ENCODE results near the gene ID4.

Gene ID4

DNA sequence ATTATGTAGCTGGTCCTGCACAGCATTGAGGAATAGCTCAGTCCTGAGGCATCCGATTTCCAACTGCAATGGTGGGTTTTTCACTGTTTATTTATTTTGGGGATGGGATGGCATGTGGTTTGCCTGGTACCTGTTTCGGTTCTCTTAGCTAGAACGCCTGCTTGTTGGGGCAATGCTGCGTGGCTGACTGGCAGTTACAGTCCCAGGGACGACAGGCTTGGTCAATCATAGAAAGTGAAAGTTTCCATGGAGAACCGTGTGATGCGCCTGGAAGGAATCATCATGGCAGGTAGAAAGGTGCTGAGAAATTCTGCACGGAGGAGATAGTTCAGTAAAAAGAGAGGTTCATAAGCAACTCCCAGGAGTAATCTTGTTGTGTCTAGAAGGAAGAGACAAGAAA, 18.4 kb downstream of the ID4 start:
- DNase-seq (ENCODE audit: low read depth, low spot score) = no peak
- no peak overlapping the region for H3K4me3 ChIP-seq
- H3K27ac ChIP-seq = no peak overlapping the region
- H3K36me3 ChIP-seq (ENCODE audit: insufficient read depth, low read length) = no peaks in the 10 kb centered on the region
- no peak overlapping the region for H3K9ac ChIP-seq (ENCODE audit: insufficient read length)
- no peaks in the 10 kb centered on the region for H3K9me3 ChIP-seq (ENCODE audit: low read depth, low read length)
- TF ChIP-seq FOXP2 (optimal IDR thresholded peaks at IDR 0.05; ENCODE audit: control extremely low read depth, extremely low read length, insufficient read depth) (no peak), POLR2AphosphoS5 (IDR thresholded peaks at IDR 0.05; ENCODE audit: borderline replicate concordance, low read depth, low read length) (no peak), EZH2 (IDR thresholded peaks at IDR 0.05) (no peak)

GRCh38 chr6:19857139-19857538, 20.0 kb downstream of the ID4 start:
- no peak overlapping the region for H3K9ac ChIP-seq (ENCODE audit: insufficient read length)
- H3K4me3 ChIP-seq = no peak overlapping the region
- no peak overlapping the region for H3K27ac ChIP-seq
- no peak for TF ChIP-seq POLR2AphosphoS5 (IDR thresholded peaks at IDR 0.05; ENCODE audit: borderline replicate concordance, low read depth, low read length)
- no peak for TF ChIP-seq FOXP2 (optimal IDR thresholded peaks at IDR 0.05; ENCODE audit: control extremely low read depth, extremely low read length, insufficient read depth)
- no peak for TF ChIP-seq EZH2 (IDR thresholded peaks at IDR 0.05)
- H3K9me3 ChIP-seq (ENCODE audit: low read depth, low read length) = no peaks in the 10 kb centered on the region
- no peak for DNase-seq (ENCODE audit: low read depth, low spot score)
- no peaks in the 10 kb centered on the region for H3K36me3 ChIP-seq (ENCODE audit: insufficient read depth, low read length)

DNA sequence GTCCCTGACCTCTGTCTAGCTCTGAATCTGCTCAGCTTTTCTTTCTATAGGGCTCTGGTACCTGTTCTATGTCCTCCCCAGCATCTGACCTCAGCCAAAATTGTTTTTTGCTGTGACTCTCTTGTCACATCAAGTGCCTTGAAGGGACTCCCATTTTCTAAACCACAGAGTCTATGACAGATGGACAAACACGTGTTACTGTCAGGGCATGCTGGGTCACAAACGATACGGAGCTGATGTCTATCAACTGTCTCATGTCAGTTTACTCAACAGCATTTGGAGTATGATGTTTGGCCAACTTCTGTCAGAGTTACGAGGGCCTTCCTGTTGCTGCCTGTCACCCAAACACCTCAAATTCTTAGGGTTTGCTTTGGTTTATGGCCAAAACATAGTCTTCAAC, 20.5 kb downstream of the ID4 start:
- H3K36me3 ChIP-seq (ENCODE audit: insufficient read depth, low read length) = no peaks in the 10 kb centered on the region
- DNase-seq (ENCODE audit: low read depth, low spot score) = no peak
- H3K9me3 ChIP-seq (ENCODE audit: low read depth, low read length) = no peaks in the 10 kb centered on the region
- TF ChIP-seq POLR2AphosphoS5 (IDR thresholded peaks at IDR 0.05; ENCODE audit: borderline replicate concordance, low read depth, low read length) (no peak), FOXP2 (optimal IDR thresholded peaks at IDR 0.05; ENCODE audit: control extremely low read depth, extremely low read length, insufficient read depth) (no peak), EZH2 (IDR thresholded peaks at IDR 0.05) (no peak)
- no peak overlapping the region for H3K9ac ChIP-seq (ENCODE audit: insufficient read length)
- H3K4me3 ChIP-seq = no peak overlapping the region
- H3K27ac ChIP-seq = no peak overlapping the region

DNA sequence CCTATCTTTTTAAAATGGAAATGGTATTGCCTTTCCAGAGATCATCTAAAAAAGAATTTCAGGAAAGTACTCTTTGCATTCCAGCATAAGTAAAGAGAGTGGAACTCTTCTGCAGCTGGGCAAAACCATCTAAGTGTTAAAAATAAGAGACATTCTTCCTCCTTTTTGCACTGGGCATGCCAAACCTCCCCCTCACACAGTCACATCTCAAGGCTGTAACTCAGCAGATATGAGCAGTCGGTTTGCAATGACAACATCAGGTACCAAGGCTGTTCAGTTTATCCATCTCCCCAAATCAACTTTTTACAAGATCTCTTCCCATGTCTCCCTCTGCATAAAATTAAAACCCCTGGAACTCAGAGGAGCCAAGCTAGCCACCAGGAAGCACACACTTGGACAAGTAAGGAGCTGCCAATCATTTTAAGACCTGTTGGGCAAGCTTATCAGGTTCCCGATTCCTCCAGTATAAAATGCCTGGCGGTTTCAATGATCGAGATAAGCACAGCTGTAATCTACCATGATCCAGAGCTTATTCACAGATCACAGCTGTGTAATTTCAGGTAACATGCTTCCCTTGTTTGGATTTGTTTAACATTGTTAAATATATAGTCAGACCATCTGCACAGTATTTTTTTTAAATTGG, 23.2 kb downstream of the ID4 start:
- TF ChIP-seq FOXP2 (optimal IDR thresholded peaks at IDR 0.05; ENCODE audit: control extremely low read depth, extremely low read length, insufficient read depth) (no peak), EZH2 (IDR thresholded peaks at IDR 0.05) (no peak), POLR2AphosphoS5 (IDR thresholded peaks at IDR 0.05; ENCODE audit: borderline replicate concordance, low read depth, low read length) (no peak)
- Histone ChIP-seq H3K9me3 (ENCODE audit: low read depth, low read length) (no peaks in the 10 kb centered on the region), H3K9ac (ENCODE audit: insufficient read length) (no peak overlapping the region), H3K27ac (no peak overlapping the region), H3K4me3 (no peak overlapping the region), H3K36me3 (ENCODE audit: insufficient read depth, low read length) (no peaks in the 10 kb centered on the region)
- no peak for DNase-seq (ENCODE audit: low read depth, low spot score)

GRCh38 chr6:19864285-19864684, 27.1 kb downstream of the ID4 start:
- DNase-seq (ENCODE audit: low read depth, low spot score) = no peak
- Histone ChIP-seq H3K9me3 (ENCODE audit: low read depth, low read length) (no peaks in the 10 kb centered on the region), H3K9ac (ENCODE audit: insufficient read length) (no peak overlapping the region), H3K27ac (no peak overlapping the region), H3K36me3 (ENCODE audit: insufficient read depth, low read length) (no peaks in the 10 kb centered on the region), H3K4me3 (no peak overlapping the region)
- TF ChIP-seq EZH2 (IDR thresholded peaks at IDR 0.05) = no peak
- no peak for TF ChIP-seq FOXP2 (optimal IDR thresholded peaks at IDR 0.05; ENCODE audit: control extremely low read depth, extremely low read length, insufficient read depth)
- TF ChIP-seq POLR2AphosphoS5 (IDR thresholded peaks at IDR 0.05; ENCODE audit: borderline replicate concordance, low read depth, low read length) = no peak

- DNase-seq (ENCODE audit: low read depth, low spot score) = no peak
- H3K4me3 ChIP-seq = no peak overlapping the region
Observed at GRCh38 chr6:19865178-19865577, 28.0 kb downstream of the ID4 start.

GRCh38 chr6:19866173-19866984, 29.2 kb downstream of the ID4 start:
- no peaks in the 10 kb centered on the region for H3K36me3 ChIP-seq (ENCODE audit: insufficient read depth, low read length)
- no peak for DNase-seq (ENCODE audit: low read depth, low spot score)
- H3K4me3 ChIP-seq = no peak overlapping the region
- H3K9ac ChIP-seq (ENCODE audit: insufficient read length) = no peak overlapping the region
- no peak for TF ChIP-seq POLR2AphosphoS5 (IDR thresholded peaks at IDR 0.05; ENCODE audit: borderline replicate concordance, low read depth, low read length)
- H3K9me3 ChIP-seq (ENCODE audit: low read depth, low read length) = no peaks in the 10 kb centered on the region
- H3K27ac ChIP-seq = no peak overlapping the region

More at GRCh38 chr6:19865178-19865577, 28.0 kb downstream of the ID4 start:
- Histone ChIP-seq H3K27ac (no peak overlapping the region), H3K9ac (ENCODE audit: insufficient read length) (no peak overlapping the region), H3K9me3 (ENCODE audit: low read depth, low read length) (no peaks in the 10 kb centered on the region), H3K36me3 (ENCODE audit: insufficient read depth, low read length) (no peaks in the 10 kb centered on the region)
- TF ChIP-seq POLR2AphosphoS5 (IDR thresholded peaks at IDR 0.05; ENCODE audit: borderline replicate concordance, low read depth, low read length) (no peak), EZH2 (IDR thresholded peaks at IDR 0.05) (no peak), FOXP2 (optimal IDR thresholded peaks at IDR 0.05; ENCODE audit: control extremely low read depth, extremely low read length, insufficient read depth) (no peak)

DNA sequence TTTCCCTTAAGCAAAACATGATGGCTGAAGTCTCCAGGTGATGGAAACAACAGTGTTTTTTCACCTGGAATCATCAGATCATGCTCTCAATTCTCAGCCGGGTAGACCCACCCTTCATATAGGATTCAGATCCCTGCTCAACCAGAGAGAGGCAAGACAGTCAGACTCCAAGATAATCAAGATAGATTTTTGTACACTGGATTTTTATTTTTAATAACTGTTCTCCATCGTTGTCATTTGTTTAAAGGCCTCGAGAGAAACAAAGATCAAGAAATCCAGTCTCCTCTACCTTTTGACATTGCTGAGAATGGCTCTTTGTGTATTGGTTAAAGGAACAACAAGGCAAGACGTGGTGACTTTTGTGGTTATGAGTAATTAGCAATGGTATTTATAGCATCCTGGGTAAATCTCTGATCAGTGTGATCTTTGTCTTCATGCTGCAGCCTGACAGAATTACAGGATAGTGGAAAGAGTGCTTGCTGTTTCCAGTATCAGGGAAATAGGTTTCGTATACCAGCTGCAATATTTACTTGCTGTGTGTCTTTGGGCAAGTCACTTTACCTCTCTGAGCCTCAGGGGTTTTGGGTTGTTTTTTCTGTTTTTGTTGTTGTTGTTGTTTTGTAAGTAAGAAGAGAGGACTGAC, 29.9 kb downstream of the ID4 start:
- Histone ChIP-seq H3K9ac (ENCODE audit: insufficient read length) (no peak overlapping the region), H3K36me3 (ENCODE audit: insufficient read depth, low read length) (no peaks in the 10 kb centered on the region), H3K27ac (no peak overlapping the region), H3K9me3 (ENCODE audit: low read depth, low read length) (no peaks in the 10 kb centered on the region), H3K4me3 (no peak overlapping the region)
- no peak for DNase-seq (ENCODE audit: low read depth, low spot score)
- TF ChIP-seq POLR2AphosphoS5 (IDR thresholded peaks at IDR 0.05; ENCODE audit: borderline replicate concordance, low read depth, low read length) (no peak), FOXP2 (optimal IDR thresholded peaks at IDR 0.05; ENCODE audit: control extremely low read depth, extremely low read length, insufficient read depth) (no peak), EZH2 (IDR thresholded peaks at IDR 0.05) (no peak)
